HG03442 (cell line): ENCODE data around the gene COL4A2.

Source experiments
- ATAC-seq: cut with Tn5 transposase; IDR thresholded peaks from one replicate; pipeline ENCODE4 v1.9.1; 2021; ENCODE audit warnings: mild to moderate bottlenecking, moderate library complexity; ENCODE audit not compliant: unreplicated experiment

The COL4A2 gene

DNA sequence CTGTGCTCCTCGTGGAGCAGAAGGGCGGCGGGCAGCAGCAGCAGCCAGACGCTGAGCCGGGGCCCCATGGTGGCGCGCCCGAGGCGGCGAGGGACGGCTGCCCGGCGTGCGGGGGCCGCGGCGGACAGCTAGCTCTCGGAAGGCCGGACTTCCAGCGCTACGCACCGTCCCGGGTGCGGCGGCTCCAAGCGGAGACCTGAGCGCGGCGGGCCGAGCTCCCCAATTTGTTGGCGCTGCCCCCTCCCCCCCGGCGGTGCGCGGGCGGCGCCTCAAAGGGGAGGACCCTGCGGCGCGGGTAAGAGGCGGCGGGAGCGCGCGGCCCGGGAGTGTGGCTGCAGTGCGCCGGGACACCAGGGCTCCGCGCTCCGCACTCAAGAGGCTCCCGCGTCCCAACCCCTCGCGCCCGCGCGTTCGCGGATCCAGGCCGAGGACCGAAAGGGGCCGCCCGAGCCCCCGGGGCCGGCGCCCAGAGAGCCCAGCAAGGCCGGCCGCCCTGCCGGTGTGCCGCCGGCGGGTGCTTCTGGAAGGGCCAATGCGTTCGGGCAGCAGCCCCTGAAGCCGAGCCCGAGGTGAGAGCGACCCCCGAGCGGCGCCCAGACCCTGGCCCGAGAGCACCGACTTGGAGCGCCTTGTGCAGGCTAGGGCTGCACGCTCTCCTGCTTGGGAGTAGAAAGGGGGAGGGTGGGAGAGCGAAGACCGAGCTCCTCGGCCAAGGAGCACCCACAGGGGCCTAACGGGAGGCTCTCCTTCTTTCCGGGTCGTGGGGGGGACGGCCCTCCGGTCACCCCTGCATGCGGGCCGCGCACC lies at the start of gene COL4A2, which contains the start of gene COL4A1:
TSS of gene COL4A2 (plus strand) at position 325 of the 807 bp plus-strand sequence. CDS start 620 bp downstream, outside the sequence.
TSS of gene COL4A1 (minus strand) at position 198 of the 807 bp plus-strand sequence. CDS start at position 68, 130 bp downstream.
- no peak for ATAC-seq

DNA sequence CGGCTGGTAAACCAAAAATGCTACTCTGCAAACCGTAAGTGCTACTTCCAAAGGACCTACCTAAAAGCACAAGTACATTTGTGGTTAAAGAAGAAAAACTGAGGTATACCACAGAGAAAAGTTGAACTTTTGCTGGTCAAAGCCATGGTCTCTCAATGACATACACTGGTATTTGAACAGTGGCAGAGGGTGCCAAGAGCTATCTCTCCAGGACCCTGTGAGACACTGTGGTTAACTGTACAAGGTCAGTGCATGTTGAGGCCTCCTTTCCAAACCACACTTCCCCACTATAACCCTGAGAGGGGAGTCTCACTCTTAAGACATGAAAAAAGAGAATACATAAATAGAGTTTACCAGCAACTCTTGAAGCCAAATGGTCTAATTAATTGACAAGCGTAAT lies 49.7 kb upstream of the COL4A2 start:
- ATAC-seq, result no peak

DNA sequence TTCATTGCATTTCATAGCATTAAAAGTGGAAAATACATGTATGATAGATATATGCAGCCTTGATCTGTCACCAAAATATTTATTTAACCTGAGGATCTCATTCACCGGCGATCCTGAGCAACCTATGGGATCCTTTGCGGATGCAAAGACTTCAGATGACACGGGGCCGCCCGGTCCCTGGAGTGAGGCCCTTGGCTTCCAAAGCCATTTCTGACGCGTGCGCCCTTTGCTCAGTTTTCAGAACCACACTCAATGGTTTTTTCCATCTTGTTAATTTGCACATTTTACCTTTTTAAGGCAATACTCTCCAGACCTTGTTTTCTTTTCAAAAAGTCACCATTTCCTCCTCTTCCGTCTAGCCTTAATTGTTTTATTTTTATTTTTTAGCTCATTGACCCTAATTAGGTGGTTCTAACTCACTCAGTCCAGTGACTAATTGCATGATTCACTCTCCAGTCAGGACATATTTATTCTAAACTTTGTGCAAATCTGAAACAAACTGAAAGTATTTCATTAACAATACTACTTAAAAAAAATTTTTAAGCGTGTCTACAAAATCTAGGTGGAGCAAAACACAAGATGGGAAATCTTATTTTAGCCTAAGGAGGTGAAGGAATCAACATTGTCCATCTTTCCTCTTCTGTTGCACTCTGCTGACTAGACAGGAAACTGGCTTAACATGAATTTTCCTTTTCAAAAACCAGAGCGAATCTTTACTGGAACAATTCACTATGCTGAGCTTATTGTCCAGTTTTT lies 48.0 kb upstream of the COL4A2 start:
- ATAC-seq, result no peak

DNA sequence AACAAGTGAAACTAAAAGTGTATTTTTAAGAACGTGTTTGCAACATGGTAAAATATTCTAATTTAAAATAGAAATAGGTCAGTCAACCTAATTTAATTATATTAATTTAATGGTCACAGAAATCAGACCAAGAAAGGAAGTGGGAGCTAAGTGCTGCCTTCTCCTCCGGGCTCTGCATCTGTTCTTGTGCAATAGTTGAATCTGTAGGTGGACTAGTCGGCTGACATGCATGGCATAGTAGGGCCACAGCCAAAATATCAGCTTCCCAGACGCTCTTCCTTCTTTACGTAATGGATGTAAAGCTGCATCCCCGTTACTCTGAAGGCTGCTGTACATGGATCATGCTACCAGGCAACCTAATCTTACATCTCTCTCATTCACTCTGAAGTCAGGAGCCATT lies 47.4 kb upstream of the COL4A2 start:
- no peak for ATAC-seq

DNA sequence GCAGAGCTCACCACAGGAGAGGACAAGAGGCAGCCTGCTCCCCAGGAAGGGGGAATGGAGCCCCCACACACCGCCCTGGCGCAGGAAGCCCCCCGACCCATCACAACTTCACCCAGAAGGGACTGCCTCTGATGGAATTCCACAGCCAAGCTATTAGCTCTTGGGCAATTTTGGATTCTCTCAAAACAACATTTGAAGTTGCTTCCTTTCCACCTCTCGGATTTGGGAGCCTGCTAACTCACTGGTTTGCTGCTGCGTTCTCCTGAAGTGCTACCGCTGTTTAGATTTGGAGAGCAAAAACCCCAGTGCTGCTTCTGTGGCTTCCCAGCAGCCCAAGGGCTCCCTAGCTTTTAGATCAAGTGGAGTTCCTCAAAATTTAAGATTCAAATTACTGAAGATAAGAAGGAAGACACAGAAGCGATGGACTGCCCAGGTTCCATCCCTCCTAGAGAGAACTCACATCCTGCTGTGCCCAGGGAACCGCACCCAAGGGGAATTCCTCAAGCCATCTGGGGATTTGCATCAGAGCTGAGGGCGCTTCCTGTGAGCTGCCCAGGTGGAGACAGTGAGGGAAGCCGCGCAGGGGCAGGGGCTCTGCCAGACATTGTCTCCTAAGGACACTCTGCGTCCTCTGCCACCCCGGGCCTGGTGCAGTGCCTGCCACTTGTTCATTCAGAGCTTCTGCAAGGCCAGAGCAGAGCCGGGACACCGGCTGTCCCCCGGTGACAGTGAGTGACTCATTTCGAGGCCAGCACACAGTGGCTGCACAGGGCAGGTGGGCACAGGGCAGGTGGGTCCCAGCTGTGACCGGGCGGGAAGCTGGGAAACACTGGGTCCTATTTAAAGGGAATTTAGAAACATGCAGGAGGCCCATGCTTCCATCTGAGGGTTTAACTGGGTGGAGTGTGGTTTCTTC lies 45.7 kb upstream of the COL4A2 start:
- no peak for ATAC-seq

DNA sequence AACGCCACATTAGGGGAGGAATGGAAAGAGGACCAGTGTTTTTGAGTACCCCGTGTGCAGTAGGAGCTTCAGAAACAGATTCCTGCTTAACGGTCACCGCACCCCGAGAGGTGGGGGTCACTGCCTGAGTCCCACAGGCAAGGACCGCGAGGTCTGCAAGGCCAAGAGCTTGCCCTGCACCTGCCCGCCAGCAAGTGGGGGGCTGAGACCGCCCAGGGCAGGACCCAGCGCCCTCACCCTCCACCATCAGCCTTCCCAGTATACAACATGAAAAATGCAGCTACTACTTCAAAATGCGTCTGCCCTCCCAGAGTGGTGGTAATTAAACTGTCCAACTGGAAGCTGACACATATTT lies 45.0 kb upstream of the COL4A2 start:
- ATAC-seq, result no peak

DNA sequence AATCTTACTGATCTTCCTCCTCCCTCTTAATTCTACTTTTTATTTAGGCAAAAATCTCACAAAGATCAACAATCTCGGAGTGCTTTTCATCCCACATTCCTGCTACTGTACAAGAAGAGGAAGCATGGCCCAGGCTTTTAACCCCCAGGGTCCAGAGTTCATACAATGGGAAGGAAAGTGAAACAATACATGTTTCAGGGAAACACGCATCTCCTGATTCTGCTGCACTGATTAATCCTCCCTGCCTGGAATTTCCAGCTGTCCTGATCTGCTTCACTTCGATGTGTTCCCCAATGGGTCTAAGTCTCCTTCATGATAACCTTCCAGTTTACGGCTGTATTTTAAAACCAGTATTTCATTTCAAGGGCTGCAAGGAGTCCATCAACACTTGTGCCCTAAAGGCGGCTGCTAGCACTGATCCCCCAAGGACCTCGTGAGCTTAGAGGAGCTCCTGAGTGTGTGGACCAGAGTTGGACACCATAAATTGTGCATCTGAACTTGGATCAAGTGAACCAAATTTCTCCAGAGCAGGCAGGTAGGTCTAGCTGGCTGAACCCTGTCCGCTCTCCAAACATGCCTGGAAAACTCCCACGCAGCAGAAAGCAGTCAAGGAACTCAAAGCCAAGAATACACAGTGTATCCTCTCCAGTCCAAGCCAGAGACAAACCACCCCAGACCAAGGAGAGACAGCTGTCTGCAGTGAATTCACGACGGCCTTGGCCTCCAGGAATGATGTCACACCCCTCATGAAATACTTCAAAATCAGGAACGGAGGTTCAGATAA lies 44.4 kb upstream of the COL4A2 start:
- no peak for ATAC-seq

DNA sequence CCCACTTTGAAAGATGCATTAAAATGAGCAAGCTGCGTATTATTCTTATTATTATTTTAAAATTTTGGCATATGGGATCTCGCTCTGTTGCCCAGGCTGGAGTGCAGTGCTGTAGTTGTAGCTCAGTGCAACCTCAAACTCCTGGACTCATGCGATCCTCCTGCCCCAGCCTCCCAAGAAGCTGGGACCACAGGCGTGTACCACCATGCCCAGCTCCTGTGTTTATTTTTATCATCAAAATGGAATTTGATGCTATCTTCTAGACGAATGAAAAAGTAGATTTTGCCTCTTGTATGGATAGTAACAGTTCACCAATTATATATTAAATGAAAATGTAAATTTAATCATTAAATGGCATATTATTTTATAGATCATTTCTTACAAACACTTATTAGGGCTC lies 43.7 kb upstream of the COL4A2 start:
- ATAC-seq, result no peak

DNA sequence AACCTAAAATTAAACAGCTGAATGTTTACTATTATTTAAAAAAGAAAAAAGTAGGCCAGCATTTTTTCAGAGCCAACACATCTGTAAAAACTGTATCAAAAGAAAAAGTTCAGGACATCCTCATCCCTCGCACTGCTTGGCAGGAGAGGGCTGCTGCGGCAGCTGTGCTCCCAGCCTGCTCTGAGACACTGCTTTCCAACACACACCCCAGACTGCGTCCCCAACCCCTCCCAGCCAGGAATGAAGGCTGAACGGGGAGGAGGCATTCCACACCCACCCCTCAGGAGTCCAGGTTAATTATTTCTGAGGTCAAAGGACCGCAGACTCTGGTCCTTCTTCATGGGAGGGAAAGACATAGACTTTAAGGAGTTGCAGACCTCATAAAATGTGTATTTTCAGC lies 43.2 kb upstream of the COL4A2 start:
- ATAC-seq, result no peak

DNA sequence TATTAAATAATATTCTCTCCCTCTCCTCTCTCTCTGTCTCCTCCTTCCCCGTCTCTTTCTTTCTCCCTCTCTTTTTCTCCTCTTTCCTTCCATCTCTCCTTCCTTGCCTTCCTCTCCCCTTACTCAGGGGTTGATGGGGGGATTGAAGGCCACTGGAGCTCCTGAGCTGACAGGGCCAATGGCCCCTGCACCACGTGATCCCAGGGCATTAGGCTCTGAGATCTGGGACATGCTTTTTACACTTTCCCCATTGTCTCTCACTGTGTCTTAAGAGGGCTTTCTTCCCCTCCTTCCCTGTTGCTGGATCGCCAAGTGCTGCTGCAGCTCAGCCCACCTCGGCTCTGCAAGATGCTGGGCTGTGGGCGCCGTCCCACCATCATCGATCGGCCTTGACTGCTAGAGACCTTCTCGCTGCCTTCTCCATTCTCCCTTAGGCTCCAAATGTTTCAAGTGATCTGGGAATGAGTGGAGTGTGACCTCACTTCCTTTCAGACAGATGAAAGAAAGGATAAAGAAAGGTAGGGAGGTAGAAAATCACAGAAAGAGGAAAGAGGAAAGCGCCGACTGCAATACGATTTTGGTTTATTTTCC lies 42.3 kb upstream of the COL4A2 start:
- ATAC-seq, result no peak

DNA sequence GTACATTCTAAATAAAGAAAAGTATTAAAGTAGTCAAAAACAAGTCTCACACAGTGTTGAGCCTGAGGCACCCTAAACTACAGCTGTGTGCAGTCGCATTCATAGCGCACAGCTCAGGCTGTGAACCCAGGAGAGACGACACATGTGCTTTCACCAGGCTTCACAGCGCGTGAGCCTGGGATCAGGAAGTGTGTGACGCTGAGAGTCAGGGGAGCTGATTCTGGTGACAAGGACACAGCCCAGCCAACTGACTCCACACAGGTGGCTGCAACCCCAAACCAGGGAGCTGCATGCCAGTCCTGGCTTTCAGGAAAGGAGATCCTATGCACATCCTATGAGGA lies 41.8 kb upstream of the COL4A2 start:
- no peak for ATAC-seq

DNA sequence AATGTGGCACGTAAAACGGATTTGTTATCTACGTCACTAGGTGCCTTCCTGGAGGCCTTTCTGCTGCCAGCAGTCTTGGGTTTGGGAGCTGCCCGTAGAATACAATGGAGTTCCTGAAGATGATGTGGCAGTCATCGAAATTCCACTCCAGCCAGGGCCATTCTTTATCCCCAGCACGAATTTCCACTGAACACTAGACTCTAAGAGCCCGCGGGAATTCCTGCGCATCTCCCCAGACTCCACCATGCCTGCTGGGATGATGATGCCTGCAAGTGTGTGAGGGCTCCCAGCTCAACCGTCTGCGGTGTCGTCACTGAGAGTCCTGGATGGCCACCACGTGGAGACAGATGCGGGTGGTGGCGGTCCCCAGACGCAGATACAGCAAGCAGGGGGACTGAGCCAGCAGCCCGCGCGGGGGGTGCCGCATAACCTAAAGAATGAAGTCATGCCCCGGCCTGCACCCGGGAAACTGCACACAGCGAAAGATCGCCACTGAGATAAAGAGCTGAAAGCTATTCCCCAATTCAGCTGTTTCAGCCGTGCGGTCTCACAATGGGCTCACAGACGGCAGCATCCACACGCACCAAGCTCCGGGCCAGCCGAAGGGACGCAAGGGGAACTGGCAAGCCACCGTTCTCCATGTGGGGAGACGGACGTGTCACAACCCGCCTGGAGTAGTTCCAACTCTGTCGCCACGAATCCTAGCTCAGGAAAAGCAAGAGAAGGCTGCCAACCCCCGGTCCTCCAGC lies 41.2 kb upstream of the COL4A2 start:
- no peak for ATAC-seq

DNA sequence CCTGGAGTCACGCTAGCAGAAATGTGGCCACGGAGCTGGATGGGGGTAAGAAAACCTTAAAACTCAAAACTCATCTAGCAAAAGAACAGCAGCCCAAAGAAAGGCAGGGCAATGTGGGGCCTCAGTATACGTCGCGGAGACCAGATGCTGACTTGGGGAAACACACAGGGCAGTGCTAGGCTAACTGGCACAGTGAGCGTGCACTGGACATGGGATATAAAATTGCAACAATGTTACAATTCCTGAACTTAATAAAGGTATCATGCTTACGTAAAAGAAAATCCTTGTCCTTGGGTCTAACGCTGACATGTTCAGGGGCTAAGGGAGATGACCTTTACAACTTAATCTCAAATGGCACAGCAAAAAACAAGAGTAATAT lies 40.7 kb upstream of the COL4A2 start:
- ATAC-seq, result no peak

DNA sequence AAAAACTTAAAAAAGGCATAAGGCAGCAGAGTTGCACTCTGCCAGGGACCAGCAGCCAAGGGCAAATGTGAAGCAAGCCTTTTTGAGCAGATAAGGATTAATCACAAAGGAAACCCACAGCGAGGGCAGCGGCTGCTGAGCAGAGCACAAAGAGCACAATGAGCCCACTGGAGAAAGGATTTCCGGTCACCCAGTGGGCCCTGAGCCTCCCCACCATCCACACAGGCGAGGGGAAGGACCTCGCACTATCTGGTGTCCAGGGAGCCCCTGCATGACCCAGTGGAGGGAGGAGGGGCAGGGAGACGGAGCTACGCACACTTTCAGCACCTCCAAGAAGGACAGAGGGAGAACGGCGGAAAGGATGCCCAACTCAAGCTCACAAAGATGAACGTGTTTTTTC lies 40.1 kb upstream of the COL4A2 start:
- ATAC-seq, result no peak

DNA sequence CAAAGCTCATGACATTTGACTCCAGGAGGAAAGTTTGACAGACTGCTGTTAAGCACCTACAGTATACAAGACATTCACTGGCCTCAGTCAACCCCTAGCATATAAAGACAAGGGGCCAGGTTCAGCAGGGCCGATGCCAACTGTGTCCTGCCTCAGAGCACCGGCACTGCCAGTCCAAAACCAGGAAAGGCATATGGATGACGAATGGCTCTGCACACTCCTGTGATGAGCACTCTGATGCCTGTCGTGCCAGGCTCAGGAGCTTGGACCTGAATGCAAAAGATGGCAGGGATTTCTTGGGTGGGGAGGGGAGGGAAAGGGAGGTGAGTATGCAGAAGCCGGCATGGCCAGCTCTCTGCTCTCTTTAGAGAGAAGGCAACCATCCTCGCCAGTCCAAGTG lies 39.0 kb upstream of the COL4A2 start:
- ATAC-seq, result no peak

DNA sequence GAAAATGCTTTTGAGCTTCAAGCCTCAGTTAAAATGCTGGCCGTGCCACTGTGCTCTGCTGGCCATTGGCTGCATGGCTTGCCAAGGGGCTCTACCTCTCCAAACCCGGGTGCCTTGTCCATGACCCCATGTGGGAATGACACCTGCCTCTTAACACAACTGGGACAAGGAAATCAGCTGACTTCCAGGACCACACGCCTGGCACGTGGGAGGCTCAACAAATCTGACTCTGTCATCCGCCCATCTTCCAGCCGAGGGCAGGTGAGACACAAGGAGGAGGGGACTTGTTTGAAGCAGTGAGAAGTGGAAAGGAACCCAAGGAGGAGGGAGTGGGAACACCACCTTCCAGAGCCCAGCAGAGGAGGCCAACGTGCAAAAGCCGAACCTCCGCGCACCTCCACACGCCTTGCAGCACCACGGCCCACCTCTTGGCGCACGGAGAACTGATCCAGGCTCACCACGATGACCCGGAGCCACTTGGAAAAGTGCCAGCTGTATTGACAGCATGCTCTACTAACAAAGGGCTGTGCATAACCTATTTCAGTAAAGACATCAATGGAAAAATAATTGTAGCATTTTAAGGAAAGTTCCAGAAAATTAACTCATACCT lies 38.4 kb upstream of the COL4A2 start:
- ATAC-seq, result no peak

DNA sequence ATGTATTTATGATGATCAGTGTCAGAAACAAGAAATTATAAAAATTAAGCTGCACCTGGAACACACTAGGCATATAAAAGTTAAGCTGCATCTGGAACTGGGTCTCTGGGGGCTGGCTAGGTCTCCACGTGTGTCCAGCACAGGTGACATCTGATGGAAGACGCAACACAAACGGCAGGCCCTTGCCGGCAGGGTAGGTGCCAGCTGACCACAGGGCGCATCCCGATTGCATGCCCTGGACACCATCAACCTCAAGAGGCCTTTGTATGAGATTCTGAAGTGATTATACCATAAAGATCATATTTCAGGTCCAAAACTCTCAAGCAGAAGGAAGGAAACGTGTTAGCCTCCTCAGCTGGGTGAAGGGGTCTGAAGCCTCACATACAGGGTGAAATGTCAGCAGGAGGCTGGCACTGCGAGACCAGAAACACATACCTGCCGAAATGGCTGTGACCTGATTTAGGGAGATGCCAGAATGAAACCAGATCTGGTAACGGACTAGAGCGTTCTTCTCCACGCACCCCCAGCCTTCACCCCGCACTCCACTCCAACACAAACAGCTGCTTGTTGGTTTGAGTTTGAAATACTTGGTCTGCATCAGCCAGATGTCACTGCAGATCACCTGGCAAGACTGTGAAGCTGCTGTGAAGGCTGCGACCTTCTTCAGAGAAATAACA lies 37.4 kb upstream of the COL4A2 start:
- ATAC-seq, result no peak

DNA sequence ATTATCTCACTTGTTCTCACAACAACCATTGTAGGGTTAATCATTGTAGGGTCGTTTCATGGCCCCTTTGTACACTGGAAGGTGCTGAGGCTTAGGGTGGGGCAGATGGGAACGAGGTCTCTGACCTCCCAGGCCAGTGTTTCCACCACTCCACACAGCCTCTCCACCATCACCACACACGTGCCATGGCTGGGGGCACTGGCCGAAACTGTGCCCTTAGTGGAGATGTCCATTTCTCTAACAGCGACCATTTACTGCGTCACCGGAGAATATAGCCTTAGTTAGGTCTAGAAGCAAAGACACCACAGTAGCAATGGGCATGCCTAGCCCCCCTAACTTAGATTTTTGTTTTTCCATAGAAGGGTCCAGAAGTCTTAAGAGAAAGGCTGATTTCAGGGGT lies 36.6 kb upstream of the COL4A2 start:
- ATAC-seq, result no peak

DNA sequence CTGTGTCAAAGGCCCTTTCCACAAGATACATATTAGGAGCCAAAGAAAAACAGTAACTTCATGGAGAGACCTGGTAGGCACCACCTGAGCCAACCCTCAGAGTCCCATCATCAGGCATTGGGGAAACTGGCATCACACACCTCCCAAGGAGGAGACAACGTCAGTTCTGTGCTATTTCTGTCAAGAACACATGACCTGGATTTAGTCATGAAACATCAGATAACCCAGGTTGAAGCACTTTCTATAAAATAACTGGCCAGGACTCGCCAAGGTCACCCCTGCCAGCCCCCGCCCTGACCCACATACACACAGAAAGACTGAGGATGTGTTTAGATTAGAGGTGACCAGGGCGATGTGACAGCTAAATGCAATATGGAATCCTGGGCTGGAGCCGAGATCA lies 35.8 kb upstream of the COL4A2 start:
- no peak for ATAC-seq
